Glomerular visceral epithelial cell (primary cell): ENCODE measurements around the gene THEM4.

ENCODE experiments used
- DNase-seq: peaks from one replicate; pipeline ENCODE4 v3.0.0-alpha.2; 2016; ENCODE audit errors: extremely low spot score

The THEM4 gene

DNA sequence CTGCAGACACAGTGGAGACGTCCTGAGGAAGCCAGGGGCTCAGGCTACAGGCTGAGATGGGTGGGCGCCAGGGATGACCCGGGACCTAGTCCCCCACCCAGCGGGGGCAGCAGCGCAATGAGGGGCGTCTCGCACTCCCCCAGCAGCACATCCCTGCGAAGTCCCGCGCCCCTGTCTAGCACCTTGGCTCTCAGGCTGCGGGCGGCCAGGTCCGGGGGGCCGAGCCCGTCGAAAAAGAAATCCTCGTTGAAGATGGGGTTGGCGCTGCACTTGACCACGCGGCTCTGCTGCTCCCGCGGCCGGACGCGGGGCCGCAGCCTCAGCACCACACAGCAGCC is 71.5 kb downstream of the THEM4 start:
- no peak for DNase-seq

DNA sequence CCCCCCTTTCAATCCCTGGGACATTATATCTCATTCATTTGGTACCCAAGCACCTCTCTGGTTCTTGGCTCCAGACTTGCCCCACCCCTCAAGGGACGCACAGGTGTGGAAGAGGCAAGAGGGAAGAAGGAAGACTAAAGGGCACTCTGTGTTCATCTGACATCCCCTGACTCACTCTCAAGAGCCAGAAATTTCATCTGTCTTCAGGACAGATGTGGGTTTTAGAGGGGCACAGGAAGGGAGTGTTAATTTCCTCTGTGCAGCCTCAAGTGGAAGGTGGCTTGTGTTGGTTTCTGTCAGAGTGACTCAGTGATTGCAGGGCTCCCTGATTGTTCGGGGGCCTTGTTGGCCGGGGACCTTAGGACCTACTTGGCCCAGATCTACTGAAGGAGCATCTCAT is 72.1 kb downstream of the THEM4 start:
- DNase-seq = no peak

DNA sequence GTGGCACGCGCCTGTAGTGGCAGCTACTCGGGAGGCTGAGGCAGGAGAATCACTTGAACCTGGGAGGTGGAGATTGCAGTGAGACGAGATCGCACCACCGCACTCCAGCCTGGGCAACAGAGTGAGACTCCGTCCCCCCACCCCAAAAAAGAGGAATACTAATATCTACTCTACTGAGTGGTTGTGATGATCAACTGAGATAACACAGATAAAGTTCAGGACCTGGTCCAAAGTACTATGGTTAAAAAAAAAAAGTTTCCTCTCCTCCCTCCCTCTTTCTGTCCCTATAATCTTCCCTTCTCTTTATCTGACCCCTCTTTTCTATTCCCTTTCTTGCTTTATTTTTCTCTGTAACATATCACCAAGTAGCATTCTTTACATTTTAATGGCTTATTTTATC is 73.7 kb downstream of the THEM4 start:
- DNase-seq = no peak

DNA sequence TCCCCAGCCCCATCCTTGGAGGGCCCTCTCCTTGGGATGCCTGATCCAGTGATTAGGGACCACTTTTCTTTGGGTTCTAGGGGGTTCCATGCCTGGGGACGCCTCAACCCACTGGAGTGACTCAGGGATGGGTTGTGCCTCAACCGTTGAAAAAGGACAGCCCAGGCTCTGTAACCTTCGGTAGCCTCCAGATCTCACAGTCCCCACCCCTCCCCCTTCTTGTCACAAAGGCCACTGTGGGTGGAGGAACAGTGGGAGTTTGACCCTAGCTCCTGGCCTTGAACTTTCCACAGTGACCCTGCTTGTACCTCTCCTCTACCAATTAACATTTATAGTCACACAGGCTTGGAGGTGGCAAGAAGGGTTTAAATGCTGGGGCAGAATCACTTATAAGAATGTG is 75.1 kb downstream of the THEM4 start:
- no peak for DNase-seq

DNA sequence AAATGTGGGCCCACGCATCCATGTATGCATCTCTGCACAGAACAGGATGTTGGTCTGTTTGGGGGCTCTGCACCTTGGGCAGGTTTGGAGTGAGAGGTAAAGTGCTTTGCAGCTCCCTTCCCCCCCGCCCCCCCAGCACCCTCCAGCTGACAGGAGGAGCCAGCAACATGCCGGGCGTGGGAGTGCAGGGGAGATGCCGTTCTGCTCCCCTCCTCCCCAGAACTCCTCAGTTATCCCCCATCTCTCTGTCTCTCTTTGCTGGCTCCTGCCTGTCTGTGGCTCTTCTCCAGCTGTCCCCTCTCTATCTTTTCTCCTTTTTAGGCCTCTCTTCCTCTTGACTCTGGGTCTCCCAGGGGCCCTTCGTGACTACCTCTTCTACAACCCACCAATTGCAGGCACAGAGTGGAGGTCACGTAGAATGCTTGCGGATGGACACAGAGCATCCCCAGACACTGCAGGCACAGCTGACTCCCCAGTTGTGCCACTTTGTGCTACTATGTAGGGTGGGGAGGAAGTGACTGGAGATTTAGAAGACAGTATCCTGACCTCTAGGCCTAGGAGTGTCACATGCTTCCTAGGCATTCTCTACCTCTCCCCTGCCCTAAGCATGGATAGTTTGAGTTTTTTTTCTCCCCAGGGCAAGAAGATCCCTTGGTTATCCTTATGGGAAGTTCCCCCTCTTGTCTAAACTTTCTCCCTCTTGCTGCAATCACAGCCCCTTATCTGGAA is 76.0 kb downstream of the THEM4 start:
- no peak for DNase-seq

DNA sequence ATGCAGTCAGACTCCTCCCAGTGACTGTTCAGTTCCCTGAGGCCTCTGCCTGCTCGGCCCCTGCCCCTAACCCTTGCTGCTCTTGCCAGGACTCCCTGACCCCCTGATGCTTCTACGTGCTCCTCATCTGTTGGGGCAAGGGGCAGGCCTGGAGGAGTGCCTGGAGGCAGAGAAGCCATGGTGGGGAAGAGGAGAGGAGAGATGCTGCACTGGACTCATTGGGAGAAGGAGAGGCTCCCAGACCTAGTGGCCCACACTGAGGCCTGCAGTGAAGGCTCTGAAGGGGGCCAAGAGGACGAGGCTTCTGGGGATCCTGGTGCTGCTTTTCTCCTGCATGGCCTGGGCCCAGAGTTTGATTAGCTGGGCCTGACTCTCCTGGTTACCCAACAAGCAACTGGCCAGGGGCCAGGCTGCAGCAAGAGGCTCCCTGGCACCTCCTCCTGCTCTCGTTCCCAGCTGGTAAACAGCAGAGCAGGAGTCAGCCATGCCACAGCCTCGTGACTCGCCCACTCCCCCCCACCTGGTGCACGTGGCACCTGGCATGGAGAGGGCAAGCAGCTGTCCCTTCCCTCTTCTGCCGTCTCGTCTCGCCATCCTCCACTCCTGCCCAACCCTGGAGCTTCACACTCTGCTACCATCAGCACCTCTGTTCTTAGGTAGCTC is 76.9 kb downstream of the THEM4 start:
- DNase-seq = peak; percentile 62

DNA sequence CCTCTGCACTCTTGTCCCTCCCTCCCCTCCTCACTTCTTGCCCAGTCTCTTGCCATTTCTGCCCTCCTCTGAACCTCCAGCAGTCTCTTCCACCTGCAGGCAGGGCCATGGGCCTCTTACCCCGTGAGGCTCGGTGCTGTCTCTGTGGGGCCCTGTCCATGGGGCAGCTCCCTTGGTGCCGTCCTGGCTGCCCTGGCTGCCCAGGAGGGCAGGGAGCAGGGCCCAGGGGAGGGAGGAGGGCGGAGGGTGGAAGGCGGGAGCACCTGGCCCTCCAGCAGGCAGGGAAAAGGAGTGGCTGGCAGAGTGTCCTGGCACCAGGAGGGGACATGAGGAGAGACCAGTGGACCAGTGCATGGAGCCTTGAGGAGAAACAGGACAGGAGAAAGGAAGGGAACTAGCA is 77.7 kb downstream of the THEM4 start, which contains the start of gene RORC:
Gene RORC, minus strand, starts transcription at position 198 of the 400 bp plus-strand sequence. Its CDS starts 38 bp downstream, at position 160.
- no peak for DNase-seq

DNA sequence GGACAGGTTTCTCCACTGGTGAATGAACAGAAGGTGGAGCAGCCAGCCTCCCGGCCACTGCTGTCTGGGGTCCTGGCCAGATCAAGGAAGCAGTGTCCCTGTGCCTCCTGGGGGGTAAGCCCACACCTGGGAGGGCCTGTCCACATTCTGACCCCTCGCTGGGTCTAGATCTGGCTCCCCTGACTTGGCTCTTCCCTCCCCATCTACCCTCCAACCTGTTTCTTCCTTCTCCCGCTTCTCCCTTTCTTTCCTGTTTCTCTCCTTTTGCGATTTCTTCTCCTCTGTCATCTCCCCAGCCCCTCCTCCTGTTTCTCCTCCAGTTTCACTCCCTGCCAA is 78.1 kb downstream of the THEM4 start:
- DNase-seq = no peak

DNA sequence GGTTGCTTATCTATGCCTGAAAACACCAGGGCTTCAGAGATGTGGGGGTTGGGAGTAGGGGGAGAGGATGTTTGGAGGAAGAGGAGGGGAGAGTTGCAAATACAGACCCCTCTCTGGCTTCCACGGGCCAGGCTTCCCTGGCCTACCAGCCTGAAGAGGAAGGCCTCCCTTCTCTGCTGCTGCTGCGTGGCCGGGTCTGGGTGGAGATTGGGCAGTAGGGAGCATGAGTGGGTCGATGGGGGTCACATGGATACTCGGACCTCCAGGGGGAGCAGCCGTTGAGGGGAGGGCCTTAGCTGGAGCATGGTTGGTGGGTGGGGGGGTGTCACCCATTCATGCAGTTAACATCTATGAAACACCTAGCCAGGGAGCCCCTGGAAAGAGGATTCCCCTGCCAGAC is 79.3 kb downstream of the THEM4 start:
- DNase-seq = no peak

DNA sequence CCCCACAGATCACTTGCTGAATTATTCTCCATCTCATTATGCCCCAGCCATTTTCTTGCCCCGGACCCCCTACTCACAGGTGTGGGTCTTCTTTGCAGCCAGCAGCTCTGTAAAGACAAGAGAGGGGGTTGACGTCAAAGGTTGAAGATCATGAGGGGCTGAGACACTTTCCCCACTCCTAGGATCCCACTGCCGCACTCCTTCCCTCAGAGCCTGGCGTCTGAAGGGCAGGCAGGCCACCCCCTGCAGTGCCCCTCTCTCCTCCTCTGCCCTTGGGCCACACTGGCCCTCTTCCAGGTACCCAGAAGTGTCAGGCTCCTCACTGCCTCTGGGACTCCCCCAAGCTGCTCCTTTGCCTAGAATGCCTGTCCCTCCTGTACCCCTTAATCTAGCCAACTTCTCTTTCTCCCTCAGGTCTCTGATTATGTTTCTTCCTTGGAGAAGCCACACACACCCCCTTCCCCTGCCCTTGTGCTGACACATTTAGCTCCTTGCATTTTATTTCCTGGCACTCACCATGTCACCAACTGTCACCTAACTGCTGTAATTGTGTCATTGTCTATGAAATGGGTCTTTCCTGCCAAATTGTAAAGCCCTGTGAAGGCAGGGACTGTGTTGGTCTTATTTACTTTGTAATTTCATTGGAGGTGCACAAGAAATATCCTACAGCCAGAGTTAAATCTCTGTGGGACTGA is 79.8 kb downstream of the THEM4 start:
- no peak for DNase-seq

DNA sequence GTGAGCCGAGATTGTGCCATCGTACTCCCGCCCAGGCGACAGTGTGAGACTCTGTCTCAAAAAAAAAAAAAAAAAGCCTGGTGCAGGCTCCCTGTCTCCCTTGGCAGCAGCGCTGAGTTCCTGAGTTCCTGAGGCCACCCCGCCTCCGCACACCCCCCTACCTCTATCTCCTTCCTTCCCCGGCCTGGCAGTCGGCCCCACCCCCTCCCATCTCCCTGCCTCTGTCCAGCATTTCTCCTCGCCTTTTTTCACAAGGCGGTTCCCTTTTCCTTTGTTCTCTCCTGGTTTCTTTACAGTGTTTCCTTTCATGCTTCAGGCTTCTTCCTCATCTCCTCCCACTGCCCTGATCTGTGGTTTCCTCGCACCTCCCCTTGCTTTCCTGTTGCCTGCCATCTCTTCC is 80.4 kb downstream of the THEM4 start:
- DNase-seq = peak; percentile 10

DNA sequence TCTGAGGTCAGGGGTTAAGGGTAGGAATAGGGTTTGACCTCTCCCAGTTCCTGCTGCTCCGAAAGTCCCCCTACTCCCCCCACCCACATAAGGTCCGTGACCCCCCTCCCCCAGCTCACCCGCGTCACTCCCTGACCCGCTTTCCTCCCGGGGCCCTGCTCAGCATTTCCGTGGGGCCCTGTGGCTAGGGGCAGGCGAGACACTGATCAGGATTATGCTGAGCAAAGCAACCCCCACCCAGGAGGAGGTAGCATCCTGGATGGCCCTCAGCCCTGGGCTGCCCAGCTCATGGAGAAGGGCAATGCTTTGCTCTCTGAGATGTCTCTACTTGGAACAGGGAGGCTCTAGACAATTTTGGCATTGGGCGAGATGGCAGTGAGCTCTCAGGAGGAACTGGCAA is 81.5 kb downstream of the THEM4 start:
- DNase-seq = no peak

DNA sequence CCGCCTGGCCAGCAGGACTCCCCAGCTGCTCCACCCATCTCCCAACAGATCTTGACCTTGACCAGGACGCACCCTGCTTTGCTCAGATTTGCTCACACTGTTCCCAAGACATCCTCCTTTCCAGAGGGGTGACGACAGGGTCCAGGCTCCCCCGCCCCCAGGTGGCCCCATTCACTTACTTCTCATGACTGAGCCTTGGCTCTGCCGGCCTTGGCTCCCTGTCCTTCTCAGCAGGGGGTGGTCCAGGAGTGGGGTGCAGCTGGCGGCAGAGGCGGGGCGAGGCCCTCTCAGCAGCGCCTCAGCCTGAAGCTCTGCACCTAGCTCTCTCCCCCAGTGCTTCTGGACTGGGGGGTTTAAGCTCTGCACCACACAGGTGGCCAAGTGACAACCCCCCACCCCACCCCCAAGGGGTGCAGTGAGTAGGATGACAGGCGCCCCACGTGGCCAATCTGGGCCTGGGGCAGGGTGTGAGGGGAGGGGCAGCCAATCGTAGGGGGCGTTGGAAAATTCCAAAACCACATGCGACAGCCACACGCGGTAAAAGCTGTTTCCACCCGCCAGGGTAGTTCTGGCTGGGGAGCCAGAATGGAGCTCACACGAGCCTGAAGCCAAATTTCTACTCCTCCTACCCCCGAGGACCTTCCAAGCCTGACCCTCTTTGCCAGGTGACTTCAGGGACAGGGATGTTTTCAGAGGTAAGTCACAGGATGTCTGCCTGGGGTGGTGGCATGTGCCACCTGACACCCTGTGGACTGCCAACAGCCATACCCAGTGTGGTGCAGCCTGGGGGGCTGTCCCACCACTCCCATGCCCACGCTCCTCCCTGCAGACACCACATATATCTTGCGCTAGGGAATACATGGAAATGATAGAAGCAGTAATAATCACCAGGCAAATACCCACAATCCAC is 83.3 kb downstream of the THEM4 start:
- DNase-seq = no peak

DNA sequence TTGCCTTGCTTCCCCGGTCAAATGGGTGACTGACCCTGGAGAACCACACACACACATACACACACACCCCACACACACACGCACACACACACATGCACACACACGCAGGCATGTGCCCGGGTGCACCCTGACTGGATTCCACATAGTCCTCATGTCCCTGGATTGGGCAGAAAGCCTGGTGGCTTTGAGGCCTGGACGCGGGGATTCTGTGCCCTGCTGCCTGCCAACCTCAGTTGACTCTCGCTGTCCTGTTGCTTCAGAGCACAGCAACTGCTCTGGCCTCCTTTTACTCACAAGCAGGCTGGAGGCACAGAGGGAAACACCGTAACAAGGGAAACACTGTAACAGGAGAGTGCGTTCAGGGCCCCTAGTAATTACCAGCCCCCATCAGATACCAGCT is 84.1 kb downstream of the THEM4 start:
- DNase-seq = no peak
